Thyroid gland (tissue), 4 donors: ENCODE data around the gene ZBTB1.

Experiments
- POLR2A ChIP-seq, 2 donors: fragments of 450-650 bp; IDR thresholded peaks; one replicate each; pipeline ENCODE4 v1.6.1; 2017; ENCODE audit warnings: antibody characterized with exemption in 2 of 2, mild to moderate bottlenecking in 2 of 2, moderate library complexity in 1 of 2
- TF ChIP-seq, protein P1 (sequence below), 6 experiments: fragments of 200-600 bp in 3 of 6; fragments of 450-650 bp in 3 of 6; sonication (generic) in 3 of 6; IDR thresholded peaks; one replicate each; pipeline ENCODE4 v1.5.1; 2016 to 2019; ENCODE audit warnings: antibody characterized with exemption in 6 of 6, mild to moderate bottlenecking in 2 of 6, inconsistent platforms in 1 of 6, moderate library complexity in 1 of 6

DNA sequence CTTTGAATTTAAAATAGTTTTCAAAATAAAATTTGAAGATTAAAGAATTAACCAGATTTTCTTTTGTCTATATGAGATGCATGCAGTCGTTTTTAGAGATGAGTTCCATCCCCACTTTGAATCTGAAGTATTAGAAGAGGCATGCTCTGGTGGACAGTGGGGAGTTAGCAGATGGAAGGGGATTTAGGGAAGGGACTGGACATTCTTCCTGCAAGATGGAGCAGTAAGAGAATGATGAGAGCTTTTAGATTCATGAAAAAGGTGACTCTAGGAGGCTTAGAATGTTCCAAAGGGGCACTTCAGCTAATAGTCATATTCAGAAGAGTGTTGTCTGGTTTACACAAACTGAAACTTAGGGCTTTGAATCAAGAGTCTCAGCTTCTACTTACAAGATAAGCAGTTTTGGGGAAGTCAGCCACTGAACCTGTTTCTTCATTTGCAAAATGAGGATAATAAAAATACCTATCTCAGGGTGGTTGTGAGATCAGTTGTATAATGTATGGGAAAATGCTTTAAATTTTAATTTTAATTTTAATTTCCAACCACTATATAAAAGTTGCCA, 3.7 kb downstream of the ZBTB1 start:
- TF ChIP-seq, protein P1, sequence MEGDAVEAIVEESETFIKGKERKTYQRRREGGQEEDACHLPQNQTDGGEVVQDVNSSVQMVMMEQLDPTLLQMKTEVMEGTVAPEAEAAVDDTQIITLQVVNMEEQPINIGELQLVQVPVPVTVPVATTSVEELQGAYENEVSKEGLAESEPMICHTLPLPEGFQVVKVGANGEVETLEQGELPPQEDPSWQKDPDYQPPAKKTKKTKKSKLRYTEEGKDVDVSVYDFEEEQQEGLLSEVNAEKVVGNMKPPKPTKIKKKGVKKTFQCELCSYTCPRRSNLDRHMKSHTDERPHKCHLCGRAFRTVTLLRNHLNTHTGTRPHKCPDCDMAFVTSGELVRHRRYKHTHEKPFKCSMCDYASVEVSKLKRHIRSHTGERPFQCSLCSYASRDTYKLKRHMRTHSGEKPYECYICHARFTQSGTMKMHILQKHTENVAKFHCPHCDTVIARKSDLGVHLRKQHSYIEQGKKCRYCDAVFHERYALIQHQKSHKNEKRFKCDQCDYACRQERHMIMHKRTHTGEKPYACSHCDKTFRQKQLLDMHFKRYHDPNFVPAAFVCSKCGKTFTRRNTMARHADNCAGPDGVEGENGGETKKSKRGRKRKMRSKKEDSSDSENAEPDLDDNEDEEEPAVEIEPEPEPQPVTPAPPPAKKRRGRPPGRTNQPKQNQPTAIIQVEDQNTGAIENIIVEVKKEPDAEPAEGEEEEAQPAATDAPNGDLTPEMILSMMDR (IDR thresholded peaks at IDR 0.05) = no peak
- no peak for TF ChIP-seq POLR2A (IDR thresholded peaks at IDR 0.05)
